Upper lobe of left lung (tissue), 4 donors: ENCODE results near the gene IFI44L.

Experiments
- EP300 ChIP-seq, 4 donors: sonication (generic); formaldehyde crosslinking; IDR thresholded peaks; one replicate each; pipeline ENCODE4 v1.5.1; 2017; ENCODE audit warnings: antibody characterized with exemption in 4 of 4, control low read depth in 2 of 4
- POLR2A ChIP-seq, 4 donors: fragments of 450-650 bp; IDR thresholded peaks; one replicate each; pipeline ENCODE4 v1.5.1; 2016 to 2017; ENCODE audit warnings: antibody characterized with exemption in 4 of 4, mild to moderate bottlenecking in 2 of 4
- TF ChIP-seq, protein P1 (sequence below), 6 experiments: fragments of 450-650 bp in 4 of 6; fragments of 200-600 bp in 2 of 6; sonication (generic) in 2 of 6; IDR thresholded peaks; one replicate each; pipeline ENCODE4 v1.5.1; 2016 to 2019; ENCODE audit warnings: antibody characterized with exemption in 6 of 6

DNA sequence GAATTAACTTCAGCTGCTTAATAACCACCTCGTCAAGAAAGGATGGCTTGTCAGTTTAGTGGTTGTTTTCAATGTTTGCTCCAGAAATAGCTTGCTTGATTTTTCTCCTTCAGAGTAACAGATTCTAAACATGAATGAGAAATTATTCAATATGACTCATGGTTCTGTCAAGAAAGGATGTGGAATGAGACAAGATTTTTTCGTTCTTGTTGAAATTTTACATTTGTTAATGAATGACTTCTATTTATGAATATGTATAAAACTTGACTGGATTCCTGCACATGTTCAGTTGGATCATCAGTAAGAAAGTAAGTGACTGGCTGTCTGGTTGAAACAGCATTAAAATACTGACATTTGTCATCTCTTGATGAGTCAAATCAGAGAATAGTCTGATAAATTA, 67.7 kb downstream of the IFI44L start:
- TF ChIP-seq POLR2A (IDR thresholded peaks at IDR 0.05) (no peak), EP300 (IDR thresholded peaks at IDR 0.05) (no peak)
- TF ChIP-seq, protein P1, sequence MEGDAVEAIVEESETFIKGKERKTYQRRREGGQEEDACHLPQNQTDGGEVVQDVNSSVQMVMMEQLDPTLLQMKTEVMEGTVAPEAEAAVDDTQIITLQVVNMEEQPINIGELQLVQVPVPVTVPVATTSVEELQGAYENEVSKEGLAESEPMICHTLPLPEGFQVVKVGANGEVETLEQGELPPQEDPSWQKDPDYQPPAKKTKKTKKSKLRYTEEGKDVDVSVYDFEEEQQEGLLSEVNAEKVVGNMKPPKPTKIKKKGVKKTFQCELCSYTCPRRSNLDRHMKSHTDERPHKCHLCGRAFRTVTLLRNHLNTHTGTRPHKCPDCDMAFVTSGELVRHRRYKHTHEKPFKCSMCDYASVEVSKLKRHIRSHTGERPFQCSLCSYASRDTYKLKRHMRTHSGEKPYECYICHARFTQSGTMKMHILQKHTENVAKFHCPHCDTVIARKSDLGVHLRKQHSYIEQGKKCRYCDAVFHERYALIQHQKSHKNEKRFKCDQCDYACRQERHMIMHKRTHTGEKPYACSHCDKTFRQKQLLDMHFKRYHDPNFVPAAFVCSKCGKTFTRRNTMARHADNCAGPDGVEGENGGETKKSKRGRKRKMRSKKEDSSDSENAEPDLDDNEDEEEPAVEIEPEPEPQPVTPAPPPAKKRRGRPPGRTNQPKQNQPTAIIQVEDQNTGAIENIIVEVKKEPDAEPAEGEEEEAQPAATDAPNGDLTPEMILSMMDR (IDR thresholded peaks at IDR 0.05), result no peak
